ENCODE measurements around the gene OR2Z1.
"Not testable (repeated sequence)": the region's sequence is repeated elsewhere in the genome, so short reads cannot be mapped to it uniquely, and the experiment has no call there.

OR2Z1 gene

DNA sequence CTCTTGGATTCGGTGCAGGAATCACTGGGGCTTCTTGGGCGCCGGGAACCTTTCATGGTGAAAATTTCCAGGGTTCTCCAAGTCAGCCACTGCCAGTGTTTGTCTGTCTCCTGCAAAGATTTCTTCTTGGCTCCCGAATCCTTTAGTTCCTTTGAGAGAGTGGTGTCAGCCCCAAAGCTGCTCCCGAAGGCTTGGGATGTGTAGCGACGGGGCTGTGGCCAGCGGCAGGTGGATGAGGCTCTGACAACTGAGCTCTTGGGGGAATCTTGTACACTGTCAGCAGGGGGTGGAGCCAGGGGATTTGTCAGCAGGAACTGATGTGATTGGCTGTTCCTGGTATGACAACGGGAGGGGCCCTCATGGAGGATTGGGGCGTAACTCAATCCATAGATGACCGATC, 45.8 kb downstream of the OR2Z1 start:
- H3K27ac ChIP-seq (ENCODE audit: insufficient read depth, low read depth, low read length, poor library complexity, severe bottlenecking); H3K27me3 ChIP-seq (ENCODE audit: control insufficient read depth, insufficient read depth, low read length, poor library complexity, severe bottlenecking); H3K36me3 ChIP-seq (ENCODE audit: control insufficient read depth, insufficient read depth, low read length); H3K9me3 ChIP-seq (ENCODE audit: control insufficient read depth, low read length); H3K4me3 ChIP-seq (ENCODE audit: insufficient read depth, low read depth, low read length); H3K4me1 ChIP-seq (ENCODE audit: control insufficient read depth, insufficient read depth, low read length): not testable (repeated sequence)
- 82 to 85% methylated on average over 5 of the region's 11 CpGs for WGBS, 2 experiments

GRCh38 chr19:8769265-8769664, 47.8 kb downstream of the OR2Z1 start:
- not testable (repeated sequence) for H3K4me1 ChIP-seq (ENCODE audit: control insufficient read depth, insufficient read depth, low read length); H3K36me3 ChIP-seq (ENCODE audit: control insufficient read depth, insufficient read depth, low read length); H3K27me3 ChIP-seq (ENCODE audit: control insufficient read depth, insufficient read depth, low read length, poor library complexity, severe bottlenecking); H3K9me3 ChIP-seq (ENCODE audit: control insufficient read depth, low read length); H3K4me3 ChIP-seq (ENCODE audit: insufficient read depth, low read depth, low read length); H3K27ac ChIP-seq (ENCODE audit: insufficient read depth, low read depth, low read length, poor library complexity, severe bottlenecking)
- 100% methylated on average over 2 of the region's 8 CpGs; no CpG with 5 or more reads in 1 of the 2 experiments for WGBS, 2 experiments

- no CpG with 5 or more reads among the region's 12 CpGs for WGBS, 2 experiments
- not testable (repeated sequence) for H3K4me1 ChIP-seq (ENCODE audit: control insufficient read depth, insufficient read depth, low read length); H3K27me3 ChIP-seq (ENCODE audit: control insufficient read depth, insufficient read depth, low read length, poor library complexity, severe bottlenecking); H3K9me3 ChIP-seq (ENCODE audit: control insufficient read depth, low read length); H3K4me3 ChIP-seq (ENCODE audit: insufficient read depth, low read depth, low read length); H3K36me3 ChIP-seq (ENCODE audit: control insufficient read depth, insufficient read depth, low read length); H3K27ac ChIP-seq (ENCODE audit: insufficient read depth, low read depth, low read length, poor library complexity, severe bottlenecking)
Measured at GRCh38 chr19:8773587-8773986, 52.2 kb downstream of the OR2Z1 start.
